AG04450 (cell line): ENCODE measurements around the gene PDE4D. TPM values are rescaled to one million over a fixed set of nuclear protein-coding genes. Genes with fewer than 3 reads are reported as not detected.
A peak's percentile ranks its signal among the peaks of the same experiment; 100 is the strongest.

Source experiments
- CTCF ChIA-PET: fragments of 300-600, 350-600 bp; formaldehyde crosslinking; extraction: SDS; loops from one replicate; lab custom pipeline; 2022; ENCODE audit warnings: antibody characterized with exemption, inconsistent platforms; lab: Charles Lee
- POLR2A ChIA-PET: fragments of 350-600 bp; formaldehyde crosslinking; extraction: SDS; loops from one replicate; lab custom pipeline; 2021; ENCODE audit warnings: antibody characterized with exemption, inconsistent platforms; lab: Yijun Ruan, JAX
- DNase-seq: peaks from one replicate; pipeline ENCODE4 v3.0.0-alpha.2; 2011; ENCODE audit warnings: low read depth, low spot score
- H3K27ac ChIP-seq: one replicate; pipeline ENCODE4 v1.5.1; 2012; ENCODE audit warnings: low read depth, low read length, control low read depth
- H3K27me3 ChIP-seq: one replicate; pipeline ENCODE4 v1.6.0; 2012; ENCODE audit warnings: low read length; ENCODE audit not compliant: control insufficient read depth, insufficient read depth
- H3K4me3 ChIP-seq: 2 replicates; pipeline ENCODE4 v1.5.1; 2011; ENCODE audit warnings: mild to moderate bottlenecking, low read depth, low read length, control low read depth
- H3K9me3 ChIP-seq: 2 replicates; pipeline ENCODE4 v1.5.1; 2012; ENCODE audit warnings: low read length; ENCODE audit not compliant: control insufficient read depth, insufficient read depth
- CTCF ChIP-seq: IDR thresholded peaks from 2 replicates; pipeline ENCODE4 v1.5.1; 2011; ENCODE audit warnings: low read depth, low read length, control low read depth, inconsistent platforms
- polyA plus RNA-seq: library from polyadenylated mRNA; depleted of rRNA; stranded (reverse); fragments of >200 nt; gene quantifications from 2 replicates; pipeline ENCODE4 v1.2.3, GENCODE V29; 2011

The PDE4D gene
- polyA plus RNA-seq, 1 experiment = 12.0 TPM

- no peak overlapping the region for H3K27ac ChIP-seq
- ChIA-PET POLR2A (no interaction called here), CTCF (no interaction called here)
- no peaks in the 10 kb centered on the region for H3K9me3 ChIP-seq
- DNase-seq = no peak
- TF ChIP-seq CTCF = no peak
- no peak overlapping the region for H3K4me3 ChIP-seq
- H3K27me3 ChIP-seq = no peaks in the 10 kb centered on the region
These were observed 662.1 kb downstream of the PDE4D start for GRCh38 chr5:59231221-59231931.

GRCh38 chr5:59222687-59223511 lies 670.6 kb downstream of the PDE4D start:
- POLR2A ChIA-PET = no interaction called here
- no peak for DNase-seq
- no peak overlapping the region for H3K27ac ChIP-seq

GRCh38 chr5:59221769-59222168 lies 671.8 kb downstream of the PDE4D start:
- H3K4me3 ChIP-seq = no peak overlapping the region
- no peaks in the 10 kb centered on the region for H3K27me3 ChIP-seq
- H3K27ac ChIP-seq = no peak overlapping the region
- ChIA-PET CTCF (interaction anchor here (1.0 to 4.7 kb wide), 4 partner anchors 15 to 159 kb away, joined by 3 to 40 read pairs (median 13); no protein-coding TSS in a partner anchor), POLR2A (no interaction called here)
- TF ChIP-seq CTCF = no peak
- no peak for DNase-seq
- H3K9me3 ChIP-seq = no peaks in the 10 kb centered on the region

More at GRCh38 chr5:59222687-59223511, 670.6 kb downstream of the PDE4D start:
- Histone ChIP-seq H3K4me3 (no peak overlapping the region), H3K9me3 (no peaks in the 10 kb centered on the region), H3K27me3 (no peaks in the 10 kb centered on the region)
- no peak for TF ChIP-seq CTCF
- CTCF ChIA-PET = interaction anchor here (0.6 to 4.7 kb wide), 9 partner anchors 10 to 364 kb away, joined by 3 to 40 read pairs (median 3); no protein-coding TSS in a partner anchor

- CTCF ChIA-PET = interaction anchor here (0.8 to 1.5 kb wide), 6 partner anchors 9 to 332 kb away, joined by 3 to 5 read pairs (median 4); no protein-coding TSS in a partner anchor
These were observed 675.0 kb downstream of the PDE4D start for GRCh38 chr5:59218424-59219045.

More at GRCh38 chr5:59218424-59219045, 675.0 kb downstream of the PDE4D start:
- POLR2A ChIA-PET = no interaction called here
- no peak for DNase-seq
- Histone ChIP-seq H3K27me3 (peaks cover 2% of the 10 kb centered on the region), H3K4me3 (no peak overlapping the region), H3K9me3 (no peaks in the 10 kb centered on the region), H3K27ac (no peak overlapping the region)
- peak; percentile 37 for TF ChIP-seq CTCF
